ENCODE measurements around the gene SORT1. TPM values are rescaled to one million over a fixed set of nuclear protein-coding genes. Genes with fewer than 3 reads are reported as not detected.

The SORT1 gene
- total RNA-seq, 2 donors from 2014 or later, result 114 to 120 TPM

GRCh38 chr1:109327285-109327684 lies 70.4 kb downstream of the SORT1 start:
- no peak overlapping the region for H3K27ac ChIP-seq
- no peak overlapping the region for H3K4me3 ChIP-seq
- H3K9me3 ChIP-seq, result peaks cover 0 to 13% of the 10 kb centered on the region in 2 donors
- H3K4me1 ChIP-seq, result no peaks in the 10 kb centered on the region
- TF ChIP-seq CTCF (IDR thresholded peaks at IDR 0.05), result no peak
- no peak for DNase-seq (ENCODE audit: low spot score)
- H3K36me3 ChIP-seq, result peaks cover 87% of the 10 kb centered on the region
- H3K27me3 ChIP-seq, result no peaks in the 10 kb centered on the region

GRCh38 chr1:109322974-109323373 lies 74.7 kb downstream of the SORT1 start:
- Histone ChIP-seq H3K27me3 (no peaks in the 10 kb centered on the region), H3K9me3 (no peaks in the 10 kb centered on the region), H3K4me1 (no peaks in the 10 kb centered on the region), H3K36me3 (peaks cover 95% of the 10 kb centered on the region), H3K4me3 (no peak overlapping the region), H3K27ac (no peak overlapping the region)
- no peak for TF ChIP-seq CTCF (IDR thresholded peaks at IDR 0.05)
- no peak for DNase-seq (ENCODE audit: low spot score)

GRCh38 chr1:109319114-109319513 lies 78.6 kb downstream of the SORT1 start:
- Histone ChIP-seq H3K4me1 (no peaks in the 10 kb centered on the region), H3K27ac (no peak overlapping the region), H3K9me3 (no peaks in the 10 kb centered on the region), H3K36me3 (peaks cover 99% of the 10 kb centered on the region), H3K27me3 (no peaks in the 10 kb centered on the region), H3K4me3 (no peak overlapping the region)
- no peak for TF ChIP-seq CTCF (IDR thresholded peaks at IDR 0.05)
- DNase-seq (ENCODE audit: low spot score), result peak; percentile 42

- Histone ChIP-seq H3K9me3 (no peaks in the 10 kb centered on the region), H3K27ac (no peak overlapping the region), H3K27me3 (no peaks in the 10 kb centered on the region), H3K4me1 (peaks cover 0 to 8% of the 10 kb centered on the region in 2 donors), H3K36me3 (peaks cover 94% of the 10 kb centered on the region), H3K4me3 (no peak overlapping the region)
- no peak for TF ChIP-seq CTCF (IDR thresholded peaks at IDR 0.05)
- no peak for DNase-seq (ENCODE audit: low spot score)
Observed at GRCh38 chr1:109316506-109316905, 81.2 kb downstream of the SORT1 start.

- no peak overlapping the region for H3K4me3 ChIP-seq
- H3K27ac ChIP-seq, result no peak overlapping the region
- H3K36me3 ChIP-seq, result peaks cover 87% of the 10 kb centered on the region
- peaks cover 0 to 8% of the 10 kb centered on the region in 2 donors for H3K4me1 ChIP-seq
- H3K9me3 ChIP-seq, result no peaks in the 10 kb centered on the region
- TF ChIP-seq CTCF (IDR thresholded peaks at IDR 0.05), result no peak
- no peak for DNase-seq (ENCODE audit: low spot score)
- no peaks in the 10 kb centered on the region for H3K27me3 ChIP-seq
Observed at GRCh38 chr1:109315288-109315687, 82.4 kb downstream of the SORT1 start.

GRCh38 chr1:109314795-109315194 lies 82.9 kb downstream of the SORT1 start:
- Histone ChIP-seq H3K27me3 (no peaks in the 10 kb centered on the region), H3K36me3 (peaks cover 84% of the 10 kb centered on the region), H3K4me3 (no peak overlapping the region), H3K27ac (no peak overlapping the region), H3K9me3 (no peaks in the 10 kb centered on the region), H3K4me1 (peaks cover 0 to 8% of the 10 kb centered on the region in 2 donors)
- no peak for TF ChIP-seq CTCF (IDR thresholded peaks at IDR 0.05)
- no peak for DNase-seq (ENCODE audit: low spot score)

Data from right atrium auricular region (tissue), 2 donors.